ENCODE results near the gene ARHGAP20. TPM values are rescaled to one million over a fixed set of nuclear protein-coding genes. Genes with fewer than 3 reads are reported as not detected.

The ARHGAP20 gene
- total and polyA plus RNA-seq, 9 of the 15 experiments (the other 6 are each of a cell fraction or from before 2014, with no cell fraction given): 0.07 TPM; not detected in 8

GRCh38 chr11:110761131-110761530 is 48.9 kb upstream of the ARHGAP20 start:
- Histone ChIP-seq H3K9me3 (replicated peaks; ENCODE audit: control insufficient read depth, insufficient read depth, low read depth, low read length) (no peaks in the 10 kb centered on the region), H3K36me3 (ENCODE audit: control insufficient read depth, insufficient read depth, low read length) (no peaks in the 10 kb centered on the region), H4K20me1 (replicated peaks; ENCODE audit: control insufficient read depth, insufficient read depth, low read length) (no peaks in the 10 kb centered on the region), H3K9ac (ENCODE audit: insufficient read depth in 1 of 2, low read depth in 2 of 2, low read length in 2 of 2) (no peak overlapping the region), H3K9me1 (ENCODE audit: control insufficient read depth, insufficient read depth, low read length) (no peaks in the 10 kb centered on the region), H3K27ac (ENCODE audit: extremely low read depth, low read depth, low read length) (no peak overlapping the region), H3K4me1 (replicated peaks in 1 of 2; ENCODE audit: control insufficient read depth in 2 of 2, insufficient read depth in 2 of 2, low read length in 2 of 2) (no peaks in the 10 kb centered on the region), H3K4me3 (no peak overlapping the region), H2AFZ (ENCODE audit: low read depth, low read length) (no peak overlapping the region), H3K4me2 (ENCODE audit: insufficient read depth, low read length) (no peak overlapping the region), H3K79me2 (ENCODE audit: control insufficient read depth, insufficient read depth, low read length) (no peaks in the 10 kb centered on the region), H3K27me3 (ENCODE audit: control insufficient read depth in 2 of 2, insufficient read depth in 2 of 2, low read length in 2 of 2) (no peaks in the 10 kb centered on the region)
- no peak for FAIRE-seq
- POLR2A ChIA-PET: no interaction called here
- DNase-seq (ENCODE audit: extremely low read depth in 1 of 4, low spot score in 3 of 4): no peak
- no peak for ATAC-seq
- in situ Hi-C loops (cut with MboI): no loop called here
- BruUV-seq (replicated peaks): no TSS peak
- WGBS (ENCODE audit: insufficient coverage, low coverage, missing lambda C conversion rate): 0% methylated on average over 2 of the region's 2 CpGs
- intact Hi-C loops (cut with micrococcal nuclease): no loop called here
- TF ChIP-seq ZNF316 (IDR thresholded peaks at IDR 0.05) (peak; percentile 18; the same call in 1 of the 2 replicates), SRSF1 (IDR thresholded peaks at IDR 0.05; ENCODE audit: low read depth, low read length) (no peak)
- CTCF ChIA-PET (ENCODE audit: low intra/inter-chr PET ratio): no interaction called here

- in situ Hi-C loops (cut with MboI): no loop called here
Measured at GRCh38 chr11:110759972-110760381, 47.7 kb upstream of the ARHGAP20 start.

More at GRCh38 chr11:110759972-110760381, 47.7 kb upstream of the ARHGAP20 start:
- Histone ChIP-seq H3K27ac (ENCODE audit: extremely low read depth, low read depth, low read length) (no peak overlapping the region), H3K27me3 (ENCODE audit: control insufficient read depth in 2 of 2, insufficient read depth in 2 of 2, low read length in 2 of 2) (no peaks in the 10 kb centered on the region), H4K20me1 (replicated peaks; ENCODE audit: control insufficient read depth, insufficient read depth, low read length) (no peaks in the 10 kb centered on the region), H3K9ac (ENCODE audit: insufficient read depth in 1 of 2, low read depth in 2 of 2, low read length in 2 of 2) (no peak overlapping the region), H3K9me1 (ENCODE audit: control insufficient read depth, insufficient read depth, low read length) (no peaks in the 10 kb centered on the region), H2AFZ (ENCODE audit: low read depth, low read length) (no peak overlapping the region), H3K79me2 (ENCODE audit: control insufficient read depth, insufficient read depth, low read length) (no peaks in the 10 kb centered on the region), H3K36me3 (ENCODE audit: control insufficient read depth, insufficient read depth, low read length) (no peaks in the 10 kb centered on the region), H3K4me3 (no peak overlapping the region), H3K4me2 (ENCODE audit: insufficient read depth, low read length) (no peak overlapping the region), H3K4me1 (replicated peaks in 1 of 2; ENCODE audit: control insufficient read depth in 2 of 2, insufficient read depth in 2 of 2, low read length in 2 of 2) (no peaks in the 10 kb centered on the region), H3K9me3 (replicated peaks; ENCODE audit: control insufficient read depth, insufficient read depth, low read depth, low read length) (no peaks in the 10 kb centered on the region)
- POLR2A ChIA-PET: no interaction called here
- ATAC-seq (no peak), FAIRE-seq (no peak), DNase-seq (ENCODE audit: extremely low read depth in 1 of 4, low spot score in 3 of 4) (no peak)
- intact Hi-C loops (cut with micrococcal nuclease): no loop called here
- 0% methylated on average over 2 of the region's 3 CpGs for WGBS (ENCODE audit: insufficient coverage, low coverage, missing lambda C conversion rate)
- BruUV-seq (replicated peaks): no TSS peak
- no peak for TF ChIP-seq ELK1 (CRISPR knock-in tag; IDR thresholded peaks at IDR 0.05)
- CTCF ChIA-PET (ENCODE audit: low intra/inter-chr PET ratio): no interaction called here
